Neural progenitor cell (in vitro differentiated cells): ENCODE measurements around the gene TSC22D3. TPM values are rescaled to one million over a fixed set of nuclear protein-coding genes. Genes with fewer than 3 reads are reported as not detected.
A peak's percentile ranks its signal among the peaks of the same experiment; 100 is the strongest.

ENCODE experiments used
- DNase-seq: peaks from one replicate; pipeline ENCODE4 v3.0.0-alpha.2; 2016; ENCODE audit warnings: low spot score
- H2AFZ ChIP-seq: fragments of 200-600 bp; sonication (generic); replicated peaks from 2 replicates; pipeline ENCODE4 v1.6.1; 2016; ENCODE audit warnings: antibody characterized with exemption
- H3F3A ChIP-seq: fragments of 200-600 bp; sonication (generic); 2 replicates; pipeline ENCODE4 v1.6.1; 2016; ENCODE audit warnings: antibody characterized with exemption, low read depth
- H3K27ac ChIP-seq: fragments of 200-600 bp; sonication (generic); 2 replicates; pipeline ENCODE4 v1.5.1; 2016; ENCODE audit warnings: mild to moderate bottlenecking
- H3K27me3 ChIP-seq: fragments of 200-600 bp; sonication (generic); 2 replicates; pipeline ENCODE4 v1.6.1; 2016; ENCODE audit warnings: mild to moderate bottlenecking, moderate library complexity
- H3K36me3 ChIP-seq: fragments of 200-600 bp; sonication (generic); 2 replicates; pipeline ENCODE4 v1.5.1; 2016
- H3K4me1 ChIP-seq: fragments of 200-600 bp; sonication (generic); 2 replicates; pipeline ENCODE4 v1.6.1; 2016; ENCODE audit warnings: mixed run types
- H3K4me2 ChIP-seq: fragments of 200-600 bp; sonication (generic); 2 replicates; pipeline ENCODE4 v1.6.1; 2016
- H3K4me3 ChIP-seq: fragments of 200-600 bp; sonication (generic); 2 replicates; pipeline ENCODE4 v1.5.1; 2016
- H3K79me2 ChIP-seq: fragments of 200-600 bp; sonication (generic); 2 replicates; pipeline ENCODE4 v1.6.1; 2016; ENCODE audit warnings: low read depth
- H3K9ac ChIP-seq: fragments of 200-600 bp; sonication (generic); 2 replicates; pipeline ENCODE4 v1.6.1; 2016
- H3K9me3 ChIP-seq: fragments of 200-600 bp; sonication (generic); 2 replicates; pipeline ENCODE4 v1.5.1; 2016; ENCODE audit warnings: low read depth
- H4K20me1 ChIP-seq: fragments of 200-600 bp; sonication (generic); 2 replicates; pipeline ENCODE4 v1.6.1; 2016; ENCODE audit warnings: low read depth
- H3K27ac Mint-ChIP-seq: 3 replicates; pipeline ENCODE4 v1.8.0; 2021; ENCODE audit warnings: mixed read lengths
- H3K27me3 Mint-ChIP-seq: 2 replicates; pipeline ENCODE4 v1.8.0; 2022; ENCODE audit warnings: low read depth, mild to moderate bottlenecking, inconsistent platforms, moderate library complexity, mixed read lengths; ENCODE audit not compliant: insufficient read depth
- H3K36me3 Mint-ChIP-seq: 3 replicates; pipeline ENCODE4 v1.8.0; 2021; ENCODE audit warnings: mixed read lengths
- H3K4me1 Mint-ChIP-seq: 3 replicates; pipeline ENCODE4 v1.8.0; 2021; ENCODE audit warnings: mixed read lengths
- H3K4me3 Mint-ChIP-seq: 3 replicates; pipeline ENCODE4 v1.8.0; 2021; ENCODE audit warnings: mild to moderate bottlenecking, moderate library complexity, mixed read lengths
- H3K9me3 Mint-ChIP-seq: 3 replicates; pipeline ENCODE4 v1.8.0; 2020; ENCODE audit warnings: mixed read lengths
- EZH2 ChIP-seq: fragments of 200-600 bp; sonication (generic); IDR thresholded peaks from 2 replicates; pipeline ENCODE4 v1.6.1; 2017; ENCODE audit warnings: antibody characterized with exemption, mild to moderate bottlenecking, moderate library complexity
- EZH2phosphoT487 ChIP-seq: fragments of 200-600 bp; sonication (generic); IDR thresholded peaks from 2 replicates; pipeline ENCODE4 v1.6.1; 2017; ENCODE audit warnings: antibody characterized with exemption
- total RNA-seq: library from RNA; depleted of rRNA; stranded (reverse); fragments of >200 nt; gene quantifications from 2 replicates; pipeline ENCODE4 v1.2.3, GENCODE V29; 2015; ENCODE audit warnings: low replicate concordance
- TF ChIP-seq, protein P1 (sequence below): fragments of 200-600 bp; sonication (generic); IDR thresholded peaks from 2 replicates; pipeline ENCODE4 v1.5.1; 2017; ENCODE audit warnings: antibody characterized with exemption, mild to moderate bottlenecking

The TSC22D3 gene
- total RNA-seq, 1 donor from 2014 or later = 44.9 TPM

DNA sequence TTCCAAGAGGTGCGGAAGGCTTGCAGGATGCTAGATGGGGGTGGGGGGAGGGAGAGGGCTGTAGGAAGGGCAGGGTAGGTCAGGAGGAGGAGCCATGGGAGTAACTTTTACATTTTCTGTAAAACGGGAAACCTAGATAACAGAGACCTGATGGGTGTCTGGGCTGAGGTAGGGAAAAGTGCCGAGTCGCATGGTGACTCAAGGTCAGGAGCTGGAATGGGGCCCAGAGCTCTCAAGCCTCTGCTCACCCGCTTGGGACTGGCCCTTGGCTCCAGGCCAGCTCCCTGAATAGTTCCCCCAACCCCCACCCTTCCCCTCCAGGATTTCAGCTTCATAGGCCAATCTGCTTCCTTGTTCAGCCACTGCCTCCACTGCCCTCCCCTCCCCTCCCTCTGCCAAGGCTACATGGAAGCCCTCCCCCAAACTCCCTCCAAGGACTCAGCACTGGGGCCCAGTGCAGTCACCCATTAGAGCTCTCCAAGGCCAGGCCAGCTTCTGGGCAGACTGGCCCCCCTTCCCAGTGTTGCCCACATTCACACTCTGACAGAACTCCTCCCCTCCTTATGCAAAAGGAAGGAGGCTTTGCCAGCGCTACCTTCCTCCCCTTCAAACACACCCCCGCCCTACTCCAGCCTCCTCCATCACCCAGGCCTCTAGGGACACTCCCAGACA, 43.6 kb downstream of the TSC22D3 start:
- no peak overlapping the region for H2AFZ ChIP-seq
- no peak overlapping the region for H3K4me3 ChIP-seq
- no peak overlapping the region for H3K27ac ChIP-seq
- no peaks in the 10 kb centered on the region for H3K79me2 ChIP-seq
- TF ChIP-seq, protein P1, sequence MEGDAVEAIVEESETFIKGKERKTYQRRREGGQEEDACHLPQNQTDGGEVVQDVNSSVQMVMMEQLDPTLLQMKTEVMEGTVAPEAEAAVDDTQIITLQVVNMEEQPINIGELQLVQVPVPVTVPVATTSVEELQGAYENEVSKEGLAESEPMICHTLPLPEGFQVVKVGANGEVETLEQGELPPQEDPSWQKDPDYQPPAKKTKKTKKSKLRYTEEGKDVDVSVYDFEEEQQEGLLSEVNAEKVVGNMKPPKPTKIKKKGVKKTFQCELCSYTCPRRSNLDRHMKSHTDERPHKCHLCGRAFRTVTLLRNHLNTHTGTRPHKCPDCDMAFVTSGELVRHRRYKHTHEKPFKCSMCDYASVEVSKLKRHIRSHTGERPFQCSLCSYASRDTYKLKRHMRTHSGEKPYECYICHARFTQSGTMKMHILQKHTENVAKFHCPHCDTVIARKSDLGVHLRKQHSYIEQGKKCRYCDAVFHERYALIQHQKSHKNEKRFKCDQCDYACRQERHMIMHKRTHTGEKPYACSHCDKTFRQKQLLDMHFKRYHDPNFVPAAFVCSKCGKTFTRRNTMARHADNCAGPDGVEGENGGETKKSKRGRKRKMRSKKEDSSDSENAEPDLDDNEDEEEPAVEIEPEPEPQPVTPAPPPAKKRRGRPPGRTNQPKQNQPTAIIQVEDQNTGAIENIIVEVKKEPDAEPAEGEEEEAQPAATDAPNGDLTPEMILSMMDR = no peak
- TF ChIP-seq EZH2 (no peak), EZH2phosphoT487 (no peak)
- no peaks in the 10 kb centered on the region for H3K27me3 ChIP-seq
- H3K27me3 Mint-ChIP-seq = peaks cover 23% of the 10 kb centered on the region
- no peak overlapping the region for H3K4me3 Mint-ChIP-seq
- peak; percentile 36 for DNase-seq
- H3K4me2 ChIP-seq = peak overlapping the region; percentile 18
- no peaks in the 10 kb centered on the region for H3K36me3 ChIP-seq
- peak overlapping the region; percentile 45 for H3K27ac Mint-ChIP-seq
- peaks cover 36% of the 10 kb centered on the region for H3K4me1 ChIP-seq
- H3K9me3 ChIP-seq = no peaks in the 10 kb centered on the region
- peaks cover 26% of the 10 kb centered on the region for H3F3A ChIP-seq
- no peaks in the 10 kb centered on the region for H4K20me1 ChIP-seq
- peaks cover 45% of the 10 kb centered on the region for H3K4me1 Mint-ChIP-seq
- no peaks in the 10 kb centered on the region for H3K36me3 Mint-ChIP-seq
- no peak overlapping the region for H3K9ac ChIP-seq
- H3K9me3 Mint-ChIP-seq = peaks cover 2% of the 10 kb centered on the region

DNA sequence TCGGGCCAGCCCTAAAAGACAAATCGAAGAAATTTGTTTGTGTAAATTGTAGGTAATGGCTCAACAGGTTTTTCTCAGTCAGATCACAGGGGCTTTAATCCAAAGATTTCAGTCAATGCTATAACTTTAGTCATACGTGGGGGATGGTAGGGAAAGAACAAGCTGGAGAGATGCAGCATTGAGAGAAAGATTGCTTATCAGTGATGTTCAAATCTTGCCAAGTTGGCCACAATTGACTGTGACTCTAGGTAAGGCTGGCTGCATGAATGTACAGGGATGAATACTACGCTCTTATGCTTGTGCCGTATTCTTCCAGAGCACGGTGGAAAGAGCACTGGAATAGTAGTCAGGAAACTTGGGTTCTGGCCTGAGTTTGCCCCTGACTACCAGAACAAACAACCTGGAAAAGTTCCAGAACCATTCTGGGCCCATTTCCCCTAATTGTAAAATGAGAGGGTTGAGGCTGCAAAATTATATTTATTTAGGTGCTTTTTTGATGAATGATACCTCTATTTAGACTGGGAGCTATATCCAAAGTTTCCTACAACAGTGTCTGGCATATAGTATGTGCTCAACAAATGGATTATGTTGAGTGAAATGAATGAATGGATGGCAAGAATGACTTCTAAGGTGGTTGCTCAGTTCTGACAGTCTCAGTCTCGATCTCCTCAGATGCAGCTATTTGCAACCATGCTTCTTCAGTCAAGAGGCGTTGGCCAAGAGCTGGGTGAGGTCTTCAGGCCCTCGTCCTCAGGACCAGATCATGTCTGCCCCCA, 44.4 kb downstream of the TSC22D3 start:
- H3K9ac ChIP-seq = no peak overlapping the region
- H3F3A ChIP-seq = peaks cover 24% of the 10 kb centered on the region
- TF ChIP-seq EZH2phosphoT487 (no peak), EZH2 (no peak)
- TF ChIP-seq, protein P1 = no peak
- H3K36me3 ChIP-seq = no peaks in the 10 kb centered on the region
- peaks cover 30% of the 10 kb centered on the region for H3K4me1 ChIP-seq
- H3K9me3 ChIP-seq = no peaks in the 10 kb centered on the region
- peaks cover 2% of the 10 kb centered on the region for H3K9me3 Mint-ChIP-seq
- H3K27ac ChIP-seq = no peak overlapping the region
- no peaks in the 10 kb centered on the region for H3K79me2 ChIP-seq
- H3K36me3 Mint-ChIP-seq = no peaks in the 10 kb centered on the region
- H3K4me3 Mint-ChIP-seq = no peak overlapping the region
- H4K20me1 ChIP-seq = no peaks in the 10 kb centered on the region
- no peaks in the 10 kb centered on the region for H3K27me3 ChIP-seq
- H2AFZ ChIP-seq = no peak overlapping the region
- no peak overlapping the region for H3K4me3 ChIP-seq
- no peak overlapping the region for H3K4me2 ChIP-seq
- H3K27me3 Mint-ChIP-seq = peaks cover 23% of the 10 kb centered on the region
- no peak overlapping the region for H3K27ac Mint-ChIP-seq
- no peak for DNase-seq
- H3K4me1 Mint-ChIP-seq = peaks cover 40% of the 10 kb centered on the region

DNA sequence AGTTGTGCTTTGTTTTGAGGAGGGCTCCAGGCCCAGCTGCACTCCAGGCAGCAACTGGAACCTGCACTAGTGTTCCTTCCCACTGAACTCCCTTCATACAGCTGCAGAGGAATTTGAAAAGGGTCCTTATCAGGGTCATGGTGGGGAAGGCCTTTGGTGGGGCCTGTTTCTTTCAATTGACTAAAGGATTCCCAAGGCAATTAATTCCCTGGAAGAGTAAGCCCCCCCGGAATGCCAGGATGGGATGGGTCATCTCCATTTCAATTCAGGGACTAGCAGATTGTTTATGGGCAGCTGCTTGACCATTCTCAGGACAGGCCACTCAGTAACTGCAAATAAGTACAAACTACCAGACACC, 45.3 kb downstream of the TSC22D3 start:
- Histone ChIP-seq H3K4me2 (peak overlapping the region; percentile 16), H2AFZ (no peak overlapping the region), H3K27me3 (no peaks in the 10 kb centered on the region), H3F3A (peaks cover 24% of the 10 kb centered on the region), H3K79me2 (no peaks in the 10 kb centered on the region), H3K27ac (no peak overlapping the region), H3K9ac (no peak overlapping the region), H4K20me1 (no peaks in the 10 kb centered on the region), H3K36me3 (no peaks in the 10 kb centered on the region), H3K4me3 (no peak overlapping the region), H3K4me1 (peaks cover 30% of the 10 kb centered on the region), H3K9me3 (no peaks in the 10 kb centered on the region)
- Mint-ChIP-seq H3K4me1 (peaks cover 46% of the 10 kb centered on the region), H3K27ac (no peak overlapping the region), H3K27me3 (peaks cover 23% of the 10 kb centered on the region), H3K4me3 (no peak overlapping the region), H3K9me3 (peaks cover 2% of the 10 kb centered on the region), H3K36me3 (no peaks in the 10 kb centered on the region)
- peak; percentile 52 for DNase-seq
- TF ChIP-seq, protein P1 = no peak
- TF ChIP-seq EZH2phosphoT487 = no peak
- no peak for TF ChIP-seq EZH2
